GM23248 (cell line): ENCODE results near the gene CD22. TPM values are rescaled to one million over a fixed set of nuclear protein-coding genes. Genes with fewer than 3 reads are reported as not detected.

ENCODE experiments used
- DNase-seq: peaks from one replicate; pipeline ENCODE4 v3.0.0-alpha.2; 2015
- H2AFZ ChIP-seq: fragments of 200-600 bp; sonication (generic); 2 replicates; pipeline ENCODE4 v1.6.1; 2016; ENCODE audit warnings: antibody characterized with exemption
- H3F3A ChIP-seq: fragments of 200-600 bp; sonication (generic); 2 replicates; pipeline ENCODE4 v1.6.1; 2016; ENCODE audit warnings: mild to moderate bottlenecking, antibody characterized with exemption, mixed run types; ENCODE audit not compliant: insufficient read depth
- H3K27ac ChIP-seq: fragments of 200-600 bp; sonication (generic); 2 replicates; pipeline ENCODE4 v1.5.1; 2016; ENCODE audit warnings: mild to moderate bottlenecking
- H3K27me3 ChIP-seq: fragments of 200-600 bp; sonication (generic); replicated peaks from 2 replicates; pipeline ENCODE4 v1.6.1; 2016; ENCODE audit warnings: mild to moderate bottlenecking; ENCODE audit not compliant: insufficient read depth
- H3K36me3 ChIP-seq: fragments of 200-600 bp; sonication (generic); 2 replicates; pipeline ENCODE4 v1.6.1; 2016; ENCODE audit warnings: low read depth, mild to moderate bottlenecking
- H3K4me1 ChIP-seq: fragments of 200-600 bp; sonication (generic); 2 replicates; pipeline ENCODE4 v1.6.1; 2016; ENCODE audit warnings: mild to moderate bottlenecking; ENCODE audit not compliant: insufficient read depth
- H3K4me2 ChIP-seq: fragments of 200-600 bp; sonication (generic); one replicate; pipeline ENCODE4 v1.6.1; 2016; ENCODE audit warnings: mild to moderate bottlenecking; ENCODE audit not compliant: unreplicated experiment
- H3K4me3 ChIP-seq: fragments of 200-600 bp; sonication (generic); 2 replicates; pipeline ENCODE4 v1.5.1; 2016; ENCODE audit warnings: mild to moderate bottlenecking
- H3K79me2 ChIP-seq: fragments of 200-600 bp; sonication (generic); 2 replicates; pipeline ENCODE4 v1.6.1; 2016; ENCODE audit warnings: mild to moderate bottlenecking; ENCODE audit not compliant: insufficient read depth
- H3K9ac ChIP-seq: fragments of 200-600 bp; sonication (generic); 2 replicates; pipeline ENCODE4 v1.6.1; 2016; ENCODE audit warnings: mild to moderate bottlenecking
- H3K9me2 ChIP-seq: fragments of 200-600 bp; sonication (generic); 2 replicates; pipeline ENCODE4 v1.6.1; 2016; ENCODE audit warnings: mixed run types, mild to moderate bottlenecking, moderate library complexity; ENCODE audit not compliant: insufficient read depth
- H3K9me3 ChIP-seq: fragments of 200-600 bp; sonication (generic); one replicate; pipeline ENCODE4 v1.6.1; 2017; ENCODE audit warnings: low read depth
- H4K20me1 ChIP-seq: fragments of 200-600 bp; sonication (generic); 2 replicates; pipeline ENCODE4 v1.6.0; 2016; ENCODE audit not compliant: insufficient read depth
- EZH2 ChIP-seq: fragments of 200-600 bp; sonication (generic); IDR thresholded peaks from 2 replicates; pipeline ENCODE4 v1.6.1; 2018; ENCODE audit warnings: antibody characterized with exemption, mild to moderate bottlenecking; ENCODE audit not compliant: insufficient read depth, poor library complexity, severe bottlenecking
- EZH2phosphoT487 ChIP-seq: fragments of 200-600 bp; sonication (generic); IDR thresholded peaks from 2 replicates; pipeline ENCODE4 v1.6.1; 2018; ENCODE audit warnings: antibody characterized with exemption, moderate library complexity, mild to moderate bottlenecking, low read depth; ENCODE audit not compliant: insufficient read depth
- WGBS, 2 experiments: methylation state at CpG; one replicate each; pipeline ENCODE4 v1.1.6; 2015 to 2017; ENCODE audit warnings: low lambda C conversion rate in 2 of 2, low coverage in 1 of 2; ENCODE audit errors: missing lambda C conversion rate in 2 of 2; 5-methylcytosine and 5-hydroxymethylcytosine counted together
- in situ Hi-C: fragments of 300-500 bp; cut with MboI; formaldehyde crosslinking; loops from 2 replicates; pipeline ENCODE4 v1.15.0; 2020
- polyA plus RNA-seq: library from polyadenylated mRNA; unstranded; fragments of >200 nt; fragmentation: Nextera tagmentation; extraction: Ambion mirVana; gene quantifications from 2 replicates; pipeline ENCODE4 v1.2.1, GENCODE V29; 2016
- total RNA-seq: library from RNA; depleted of rRNA; stranded (reverse); fragments of >200 nt; shearing (Covaris generic); gene quantifications from 2 replicates; pipeline ENCODE4 v1.2.3, GENCODE V29; 2014

Gene CD22
- total and polyA plus RNA-seq, 2 experiments from 2014 or later: 0.28 TPM; not detected in 1

DNA sequence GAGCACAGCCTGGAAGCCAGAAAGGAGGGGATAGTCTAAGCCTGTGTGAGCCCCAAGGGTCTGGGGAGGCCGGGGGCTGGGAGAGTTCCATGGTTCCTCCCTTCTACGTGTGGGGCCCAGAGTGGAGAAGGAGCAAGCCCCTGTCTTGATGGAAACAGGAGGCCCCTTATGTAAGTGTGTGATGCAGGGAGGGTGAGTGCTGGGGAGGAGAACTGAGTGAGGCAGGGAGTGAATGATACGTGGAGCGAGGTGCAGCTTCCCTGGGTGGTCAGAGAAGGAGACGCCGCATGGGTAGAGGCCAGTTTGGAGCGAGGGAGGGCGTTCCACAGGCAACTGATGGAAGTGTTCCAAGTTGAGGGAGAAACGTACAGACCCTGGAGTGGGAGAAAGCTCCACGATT lies 21.1 kb upstream of the CD22 start:
- Histone ChIP-seq H3K4me3 (no peak overlapping the region), H3K79me2 (no peaks in the 10 kb centered on the region), H3K27me3 (no peaks in the 10 kb centered on the region), H3K4me1 (no peaks in the 10 kb centered on the region), H3F3A (no peaks in the 10 kb centered on the region), H3K9ac (no peak overlapping the region), H3K36me3 (no peaks in the 10 kb centered on the region), H4K20me1 (no peaks in the 10 kb centered on the region), H3K9me3 (no peaks in the 10 kb centered on the region), H2AFZ (no peak overlapping the region), H3K27ac (no peak overlapping the region), H3K9me2 (no peaks in the 10 kb centered on the region), H3K4me2 (no peak overlapping the region)
- in situ Hi-C loops: no loop called here
- no peak for TF ChIP-seq EZH2
- no peak for TF ChIP-seq EZH2phosphoT487
- DNase-seq: no peak
- WGBS, 2 experiments: 51 to 52% methylated on average over 9 to 10 of the region's 10 CpGs

DNA sequence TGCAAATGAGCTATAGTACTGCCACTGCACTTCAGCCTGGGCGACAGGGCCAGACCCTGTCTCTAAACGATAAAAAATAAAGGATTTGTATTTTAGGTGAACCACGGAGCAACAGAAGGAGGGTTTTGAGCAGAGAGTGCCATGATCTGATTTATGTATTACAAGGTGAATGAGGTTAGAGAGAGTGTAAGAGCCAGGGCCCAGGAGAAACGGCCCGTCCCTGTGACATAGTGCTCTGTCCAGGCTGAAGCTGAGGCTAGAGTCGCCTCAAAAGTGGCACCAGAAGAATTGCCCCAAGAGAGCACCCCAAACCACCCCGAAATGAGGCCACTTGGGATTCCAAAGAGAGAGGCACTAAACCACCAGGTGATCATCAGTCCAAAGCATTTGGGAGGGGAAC lies 20.1 kb upstream of the CD22 start:
- Histone ChIP-seq H3K27ac (no peak overlapping the region), H3K9me2 (no peaks in the 10 kb centered on the region), H3K79me2 (no peaks in the 10 kb centered on the region), H3K9ac (no peak overlapping the region), H3F3A (no peaks in the 10 kb centered on the region), H4K20me1 (no peaks in the 10 kb centered on the region), H2AFZ (no peak overlapping the region), H3K36me3 (no peaks in the 10 kb centered on the region), H3K27me3 (no peaks in the 10 kb centered on the region), H3K4me1 (no peaks in the 10 kb centered on the region), H3K4me2 (no peak overlapping the region), H3K9me3 (no peaks in the 10 kb centered on the region), H3K4me3 (no peak overlapping the region)
- no peak for TF ChIP-seq EZH2phosphoT487
- TF ChIP-seq EZH2: no peak
- WGBS, 2 experiments: 77 to 83% methylated on average over 7 of the region's 7 CpGs
- in situ Hi-C loops: no loop called here
- no peak for DNase-seq

- no peak overlapping the region for H2AFZ ChIP-seq
- H3K27me3 ChIP-seq: no peaks in the 10 kb centered on the region
- H3K79me2 ChIP-seq: no peaks in the 10 kb centered on the region
- WGBS, 2 experiments: 83 to 88% methylated on average over 46 of the region's 47 CpGs
- no peaks in the 10 kb centered on the region for H3F3A ChIP-seq
- H3K9me3 ChIP-seq: no peaks in the 10 kb centered on the region
- H3K4me3 ChIP-seq: no peak overlapping the region
- in situ Hi-C loops: no loop called here
- no peak overlapping the region for H3K27ac ChIP-seq
- no peaks in the 10 kb centered on the region for H4K20me1 ChIP-seq
- no peaks in the 10 kb centered on the region for H3K36me3 ChIP-seq
- H3K9ac ChIP-seq: no peak overlapping the region
- TF ChIP-seq EZH2 (no peak), EZH2phosphoT487 (no peak)
- no peak for DNase-seq
- no peak overlapping the region for H3K4me2 ChIP-seq
- no peaks in the 10 kb centered on the region for H3K9me2 ChIP-seq
- no peaks in the 10 kb centered on the region for H3K4me1 ChIP-seq
These were observed 19.3 kb upstream of the CD22 start for GRCh38 chr19:35309481-35310279.

DNA sequence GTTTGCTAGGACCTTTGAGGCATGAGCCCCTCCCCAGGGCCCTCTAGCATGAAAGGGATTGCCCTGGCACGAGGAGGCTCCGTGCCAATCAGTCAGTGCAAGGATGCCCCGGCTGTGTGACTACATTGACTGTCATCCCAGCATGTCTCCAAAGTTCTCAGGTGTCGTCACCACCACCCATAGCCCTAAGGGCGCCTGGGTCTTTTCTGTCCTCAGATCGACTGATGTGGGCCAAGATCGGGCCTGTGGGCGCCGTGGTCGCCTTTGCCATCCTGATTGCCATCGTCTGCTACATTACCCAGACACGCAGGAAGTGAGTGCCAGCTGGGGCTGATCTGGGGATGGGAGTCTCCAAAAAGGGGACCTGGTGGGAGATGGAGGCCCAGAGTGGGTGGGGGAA lies 18.7 kb upstream of the CD22 start:
- Histone ChIP-seq H3K27me3 (no peaks in the 10 kb centered on the region), H3K27ac (no peak overlapping the region), H3K36me3 (no peaks in the 10 kb centered on the region), H3K9ac (no peak overlapping the region), H3K9me3 (no peaks in the 10 kb centered on the region), H2AFZ (no peak overlapping the region), H3K4me3 (no peak overlapping the region), H3K79me2 (no peaks in the 10 kb centered on the region), H3F3A (no peaks in the 10 kb centered on the region), H3K9me2 (no peaks in the 10 kb centered on the region), H3K4me1 (no peaks in the 10 kb centered on the region), H4K20me1 (no peaks in the 10 kb centered on the region), H3K4me2 (no peak overlapping the region)
- in situ Hi-C loops: no loop called here
- no peak for TF ChIP-seq EZH2phosphoT487
- no peak for TF ChIP-seq EZH2
- DNase-seq: no peak
- 91 to 92% methylated on average over 12 of the region's 12 CpGs for WGBS, 2 experiments
